Smooth muscle cell (in vitro differentiated cells): Measurements from ENCODE around the gene PLCB4. TPM values are rescaled to one million over a fixed set of nuclear protein-coding genes. Genes with fewer than 3 reads are reported as not detected.

Experiments used
- DNase-seq: peaks from one replicate; lab custom pipeline; 2025; ENCODE audit not compliant: unreplicated experiment; lab: John Stamatoyannopoulos, UW
- H2AFZ ChIP-seq: fragments of 200-600 bp; sonication (generic); 2 replicates; pipeline ENCODE4 v1.6.0; 2016; ENCODE audit warnings: antibody characterized with exemption, low read depth, mild to moderate bottlenecking
- H3F3A ChIP-seq: fragments of 200-600 bp; sonication (generic); 2 replicates; pipeline ENCODE4 v1.6.0; 2017; ENCODE audit warnings: antibody characterized with exemption, low read depth
- H3K27ac ChIP-seq: fragments of 200-600 bp; sonication (generic); 2 replicates; pipeline ENCODE4 v1.5.1; 2016; ENCODE audit warnings: low read depth, mild to moderate bottlenecking
- H3K27me3 ChIP-seq: fragments of 200-600 bp; sonication (generic); 2 replicates; pipeline ENCODE4 v1.6.1; 2016; ENCODE audit warnings: low read depth, mild to moderate bottlenecking
- H3K36me3 ChIP-seq: fragments of 200-600 bp; sonication (generic); 2 replicates; pipeline ENCODE4 v1.5.1; 2016; ENCODE audit warnings: low read depth
- H3K4me1 ChIP-seq: fragments of 200-600 bp; sonication (generic); 2 replicates; pipeline ENCODE4 v1.5.1; 2016; ENCODE audit warnings: low read depth
- H3K4me2 ChIP-seq: fragments of 200-600 bp; sonication (generic); 2 replicates; pipeline ENCODE4 v1.6.0; 2016; ENCODE audit warnings: mild to moderate bottlenecking
- H3K4me3 ChIP-seq: fragments of 200-600 bp; sonication (generic); 2 replicates; pipeline ENCODE4 v1.5.1; 2016; ENCODE audit warnings: mild to moderate bottlenecking
- H3K79me2 ChIP-seq: fragments of 200-600 bp; sonication (generic); 2 replicates; pipeline ENCODE4 v1.6.0; 2016; ENCODE audit warnings: low read depth, mild to moderate bottlenecking
- H3K9ac ChIP-seq: fragments of 200-600 bp; sonication (generic); 2 replicates; pipeline ENCODE4 v1.6.0; 2016; ENCODE audit warnings: low read depth
- H3K9me3 ChIP-seq: fragments of 200-600 bp; sonication (generic); replicated peaks from 2 replicates; pipeline ENCODE4 v1.5.1; 2016; ENCODE audit warnings: low read depth
- H4K20me1 ChIP-seq: fragments of 200-600 bp; sonication (generic); 2 replicates; pipeline ENCODE4 v1.6.0; 2016; ENCODE audit warnings: low read depth
- CTCF ChIP-seq: fragments of 200-600 bp; sonication (generic); IDR thresholded peaks from 2 replicates; pipeline ENCODE4 v1.5.1; 2017; ENCODE audit warnings: borderline replicate concordance, mild to moderate bottlenecking, antibody characterized with exemption; ENCODE audit not compliant: insufficient read depth, poor library complexity, severe bottlenecking
- WGBS: methylation state at CpG from one replicate; pipeline ENCODE4 v1.1.7; 2016; ENCODE audit warnings: low lambda C conversion rate; 5-methylcytosine and 5-hydroxymethylcytosine counted together
- polyA plus RNA-seq: library from polyadenylated mRNA; unstranded; fragments of >200 nt; fragmentation: Nextera tagmentation; extraction: Ambion mirVana; gene quantifications from 2 replicates; pipeline ENCODE4 v1.2.1, GENCODE V29; 2016
- total RNA-seq: library from RNA; depleted of rRNA; stranded (reverse); fragments of >200 nt; gene quantifications from 2 replicates; pipeline ENCODE4 v1.2.3, GENCODE V29; 2014

PLCB4 gene
- total and polyA plus RNA-seq, 2 experiments from 2014 or later = 3.0 to 5.3 TPM

DNA sequence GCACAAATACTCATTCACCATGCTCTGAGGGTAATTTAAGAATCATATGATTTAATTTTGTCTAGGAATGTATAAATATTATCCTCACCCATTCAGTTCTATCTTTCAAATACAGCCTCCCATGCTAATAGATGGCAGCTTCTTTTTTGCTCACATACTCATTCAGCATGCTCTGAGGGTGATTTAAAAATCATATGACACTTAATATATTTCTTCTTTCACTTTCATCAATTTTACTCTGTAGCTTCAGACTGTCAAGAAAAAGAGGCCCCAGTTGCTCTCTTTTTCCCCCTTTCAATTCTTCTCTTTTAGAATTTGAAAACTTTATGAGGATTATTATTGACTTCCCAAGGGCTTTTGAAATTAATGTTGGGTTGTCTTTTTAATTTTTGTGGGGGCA is 283.9 kb downstream of the PLCB4 start:
- no peak for TF ChIP-seq CTCF
- no peak overlapping the region for H3K4me3 ChIP-seq

GRCh38 chr20:9353180-9353915 is 284.5 kb downstream of the PLCB4 start:
- H2AFZ ChIP-seq = no peak overlapping the region
- H4K20me1 ChIP-seq = no peaks in the 10 kb centered on the region
- H3F3A ChIP-seq = no peaks in the 10 kb centered on the region
- no peak overlapping the region for H3K27ac ChIP-seq
- H3K27me3 ChIP-seq = no peaks in the 10 kb centered on the region
- H3K4me2 ChIP-seq = no peak overlapping the region
- no peaks in the 10 kb centered on the region for H3K79me2 ChIP-seq
- no peak for DNase-seq
- H3K36me3 ChIP-seq = no peaks in the 10 kb centered on the region
- TF ChIP-seq CTCF = no peak
- H3K9ac ChIP-seq = no peak overlapping the region
- 98% methylated on average over 2 of the region's 2 CpGs for WGBS
- no peak overlapping the region for H3K4me3 ChIP-seq
- H3K9me3 ChIP-seq = no peaks in the 10 kb centered on the region
- no peaks in the 10 kb centered on the region for H3K4me1 ChIP-seq

More for the DNA sequence above, 283.9 kb downstream of the PLCB4 start:
- Histone ChIP-seq H2AFZ (no peak overlapping the region), H3K79me2 (no peaks in the 10 kb centered on the region), H3F3A (no peaks in the 10 kb centered on the region), H3K9me3 (no peaks in the 10 kb centered on the region), H4K20me1 (no peaks in the 10 kb centered on the region), H3K27me3 (no peaks in the 10 kb centered on the region), H3K9ac (no peak overlapping the region), H3K27ac (no peak overlapping the region), H3K4me1 (no peaks in the 10 kb centered on the region), H3K4me2 (no peak overlapping the region), H3K36me3 (no peaks in the 10 kb centered on the region)
- DNase-seq = no peak

DNA sequence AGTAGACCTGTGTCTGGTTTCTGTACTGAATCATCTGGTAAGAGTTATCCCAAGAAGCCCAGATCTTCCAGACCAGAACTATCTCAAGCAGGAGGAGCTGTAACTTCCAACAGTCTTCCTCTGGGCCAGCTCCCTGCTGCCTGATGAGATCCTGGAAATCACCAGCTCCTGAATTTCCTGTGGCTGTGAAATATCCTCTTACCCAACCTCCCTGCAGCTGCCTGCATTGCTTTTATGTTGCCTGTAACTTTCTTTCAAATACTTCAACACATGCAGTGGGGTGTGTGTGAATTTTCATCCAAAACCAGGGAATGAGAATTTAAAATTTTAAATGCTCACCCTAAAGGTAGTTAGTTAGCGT is 285.0 kb downstream of the PLCB4 start:
- H3K79me2 ChIP-seq = no peaks in the 10 kb centered on the region
- no peaks in the 10 kb centered on the region for H4K20me1 ChIP-seq
- no peak overlapping the region for H3K4me2 ChIP-seq
- H3K27ac ChIP-seq = no peak overlapping the region
- no peaks in the 10 kb centered on the region for H3K36me3 ChIP-seq
- no peak overlapping the region for H3K9ac ChIP-seq
- H3K4me1 ChIP-seq = no peaks in the 10 kb centered on the region
- H3K4me3 ChIP-seq = no peak overlapping the region
- 100% methylated on average over 1 of the region's 1 CpG for WGBS
- no peak for DNase-seq
- H3K9me3 ChIP-seq = no peaks in the 10 kb centered on the region
- H2AFZ ChIP-seq = no peak overlapping the region
- H3F3A ChIP-seq = no peaks in the 10 kb centered on the region
- no peaks in the 10 kb centered on the region for H3K27me3 ChIP-seq
- TF ChIP-seq CTCF = no peak

- Histone ChIP-seq H4K20me1 (no peaks in the 10 kb centered on the region), H3K4me1 (no peaks in the 10 kb centered on the region), H3K4me3 (no peak overlapping the region), H3K79me2 (no peaks in the 10 kb centered on the region), H3K36me3 (no peaks in the 10 kb centered on the region), H3F3A (no peaks in the 10 kb centered on the region), H3K27me3 (no peaks in the 10 kb centered on the region), H3K4me2 (no peak overlapping the region), H3K27ac (no peak overlapping the region), H2AFZ (no peak overlapping the region), H3K9me3 (no peaks in the 10 kb centered on the region), H3K9ac (no peak overlapping the region)
- 88% methylated on average over 2 of the region's 2 CpGs for WGBS
- TF ChIP-seq CTCF = no peak
- no peak for DNase-seq
These were observed 285.7 kb downstream of the PLCB4 start for GRCh38 chr20:9354579-9354978.
